ENCODE data around the gene MEFV.

The MEFV gene

DNA sequence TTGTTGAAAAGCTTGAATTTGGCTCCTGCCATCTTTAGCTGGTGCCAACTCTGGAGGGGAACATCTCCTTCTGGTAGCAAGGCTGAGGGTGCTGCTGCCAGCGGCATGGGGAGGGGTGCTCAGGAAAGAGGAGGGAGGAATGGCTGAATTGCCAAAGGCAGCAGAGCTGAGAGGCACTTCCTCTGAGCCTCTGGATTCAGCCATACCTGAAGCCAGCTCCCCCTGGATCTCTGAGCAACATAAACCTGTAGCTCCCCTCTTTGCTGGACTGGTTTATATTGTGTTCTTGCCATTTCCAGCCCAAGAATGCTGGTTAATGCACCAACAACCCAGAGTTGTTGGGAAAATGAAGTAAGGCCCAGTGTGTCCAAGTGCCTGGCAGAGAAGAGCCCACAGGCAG lies 7.4 kb downstream of the MEFV start:
- Histone ChIP-seq H3K4me3 (no peak overlapping the region), H3K27ac (no peak overlapping the region)
- TF ChIP-seq, protein P1, sequence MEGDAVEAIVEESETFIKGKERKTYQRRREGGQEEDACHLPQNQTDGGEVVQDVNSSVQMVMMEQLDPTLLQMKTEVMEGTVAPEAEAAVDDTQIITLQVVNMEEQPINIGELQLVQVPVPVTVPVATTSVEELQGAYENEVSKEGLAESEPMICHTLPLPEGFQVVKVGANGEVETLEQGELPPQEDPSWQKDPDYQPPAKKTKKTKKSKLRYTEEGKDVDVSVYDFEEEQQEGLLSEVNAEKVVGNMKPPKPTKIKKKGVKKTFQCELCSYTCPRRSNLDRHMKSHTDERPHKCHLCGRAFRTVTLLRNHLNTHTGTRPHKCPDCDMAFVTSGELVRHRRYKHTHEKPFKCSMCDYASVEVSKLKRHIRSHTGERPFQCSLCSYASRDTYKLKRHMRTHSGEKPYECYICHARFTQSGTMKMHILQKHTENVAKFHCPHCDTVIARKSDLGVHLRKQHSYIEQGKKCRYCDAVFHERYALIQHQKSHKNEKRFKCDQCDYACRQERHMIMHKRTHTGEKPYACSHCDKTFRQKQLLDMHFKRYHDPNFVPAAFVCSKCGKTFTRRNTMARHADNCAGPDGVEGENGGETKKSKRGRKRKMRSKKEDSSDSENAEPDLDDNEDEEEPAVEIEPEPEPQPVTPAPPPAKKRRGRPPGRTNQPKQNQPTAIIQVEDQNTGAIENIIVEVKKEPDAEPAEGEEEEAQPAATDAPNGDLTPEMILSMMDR (IDR thresholded peaks at IDR 0.05), result no peak
- peak; percentile 12 for DNase-seq (ENCODE audit: low spot score)

GRCh38 chr16:3248596-3248995 lies 7.8 kb downstream of the MEFV start:
- no peak for DNase-seq (ENCODE audit: low spot score)

GRCh38 chr16:3246876-3247275 lies 9.6 kb downstream of the MEFV start:
- H3K27ac ChIP-seq, result no peak overlapping the region
- no peak for DNase-seq (ENCODE audit: low spot score)
- TF ChIP-seq, protein P1 (IDR thresholded peaks at IDR 0.05), result no peak
- H3K4me3 ChIP-seq, result no peak overlapping the region

More at GRCh38 chr16:3248596-3248995, 7.8 kb downstream of the MEFV start:
- H3K4me3 ChIP-seq, result no peak overlapping the region
- no peak overlapping the region for H3K27ac ChIP-seq
- TF ChIP-seq, protein P1 (IDR thresholded peaks at IDR 0.05), result no peak

GRCh38 chr16:3246002-3246401 lies 10.4 kb downstream of the MEFV start:
- Histone ChIP-seq H3K4me3 (no peak overlapping the region), H3K27ac (no peak overlapping the region)
- TF ChIP-seq, protein P1 (IDR thresholded peaks at IDR 0.05), result no peak
- no peak for DNase-seq (ENCODE audit: low spot score)

- TF ChIP-seq, protein P1 (IDR thresholded peaks at IDR 0.05), result no peak
- Histone ChIP-seq H3K27ac (no peak overlapping the region), H3K4me3 (no peak overlapping the region)
- peak; percentile 29 for DNase-seq (ENCODE audit: low spot score)
These were observed 12.6 kb downstream of the MEFV start for GRCh38 chr16:3243882-3244281.

DNA sequence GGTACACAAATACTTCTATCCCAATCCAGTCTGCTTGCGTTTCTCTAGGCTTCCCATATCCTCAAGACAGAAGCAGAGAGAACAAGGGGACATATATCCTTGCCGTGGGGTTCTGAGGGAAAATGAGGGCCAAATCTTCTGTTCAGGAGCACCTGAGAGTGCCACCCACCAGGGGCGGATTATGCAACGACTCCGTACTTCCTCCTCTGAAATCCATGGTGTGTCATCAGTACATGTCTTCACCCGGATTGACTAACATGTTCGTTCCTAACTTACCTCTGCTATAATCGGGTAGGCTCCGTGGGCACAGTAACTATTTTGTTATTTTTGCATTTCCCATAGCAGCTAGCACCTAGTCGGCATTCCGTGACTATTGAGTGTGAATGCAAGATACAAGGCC lies 13.7 kb downstream of the MEFV start:
- Histone ChIP-seq H3K4me3 (no peak overlapping the region), H3K27ac (no peak overlapping the region)
- TF ChIP-seq, protein P1 (IDR thresholded peaks at IDR 0.05), result no peak
- no peak for DNase-seq (ENCODE audit: low spot score)

DNA sequence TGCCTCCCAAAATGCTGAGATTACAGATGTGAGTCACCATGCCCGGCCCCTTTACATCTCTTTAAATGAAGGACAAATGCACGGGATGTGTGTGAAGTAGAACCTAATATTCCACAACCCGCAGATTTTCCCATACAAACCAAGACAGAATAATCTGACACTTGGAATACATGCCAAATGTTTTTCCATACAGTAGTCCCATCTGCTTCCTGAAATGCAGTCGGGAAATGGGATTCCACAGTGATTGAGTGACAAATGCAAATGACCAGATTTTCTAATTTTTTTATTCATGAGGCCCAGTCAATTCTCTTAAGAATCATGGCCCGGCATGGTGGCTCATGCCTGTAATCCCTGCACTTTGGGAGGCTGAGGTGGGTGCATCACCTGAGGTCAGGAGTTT lies 14.7 kb downstream of the MEFV start:
- no peak overlapping the region for H3K27ac ChIP-seq
- no peak overlapping the region for H3K4me3 ChIP-seq
- DNase-seq (ENCODE audit: low spot score), result no peak
- TF ChIP-seq, protein P1 (IDR thresholded peaks at IDR 0.05), result no peak

Measured in coronary artery (tissue), 2 donors.